HEK293 (cell line): ENCODE measurements around the gene USP32.

ENCODE experiments used
- CTCF ChIA-PET: fragments of 350-600 bp; formaldehyde crosslinking; extraction: SDS; loops from one replicate; lab custom pipeline; 2021; ENCODE audit warnings: antibody characterized with exemption; lab: Yijun Ruan, JAX
- POLR2A ChIA-PET: fragments of 300-600 bp; formaldehyde crosslinking; extraction: SDS; loops from one replicate; lab custom pipeline; 2020; ENCODE audit warnings: antibody characterized with exemption, inconsistent platforms; lab: Yijun Ruan, JAX
- H3K27ac ChIP-seq: fragments of 200-500 bp; sonication (Bioruptor generic); 2 replicates; pipeline ENCODE4 v1.5.1; 2014; ENCODE audit warnings: low read depth, low read length, control low read depth, inconsistent platforms; ENCODE audit errors: extremely low read depth
- H3K36me3 ChIP-seq, 2 experiments: fragments of 200-500 bp in 1 of 2; sonication (Bioruptor generic) in 1 of 2; 1 replicate in 1 of 2; 2 replicates in 1 of 2; pipeline ENCODE4 v1.5.1; 2014 to 2017; ENCODE audit warnings: inconsistent platforms in 2 of 2, low read length in 2 of 2; ENCODE audit not compliant: control insufficient read depth in 2 of 2, insufficient read depth in 1 of 2
- H3K4me1 ChIP-seq: fragments of 200-500 bp; sonication (Bioruptor generic); 2 replicates; pipeline ENCODE4 v1.5.1; 2014; ENCODE audit warnings: mild to moderate bottlenecking, low read length, inconsistent platforms; ENCODE audit not compliant: control insufficient read depth, insufficient read depth
- H3K4me3 ChIP-seq: 2 replicates; pipeline ENCODE4 v1.5.1; 2011; ENCODE audit warnings: low read depth, mild to moderate bottlenecking, control low read depth, low read length, moderate library complexity
- H3K9me3 ChIP-seq: fragments of 200-500 bp; sonication (Bioruptor generic); 2 replicates; pipeline ENCODE4 v1.5.1; 2014; ENCODE audit warnings: low read depth, low read length, inconsistent platforms; ENCODE audit not compliant: control insufficient read depth, insufficient read depth
- FEZF1 ChIP-seq: fragments of 450-650 bp; formaldehyde crosslinking; IDR thresholded peaks from 2 replicates; pipeline ENCODE4 v1.5.1; 2016; ENCODE audit warnings: missing biosample characterization, missing genetic modification characterization
- GFI1B ChIP-seq: fragments of 450-650 bp; formaldehyde crosslinking; IDR thresholded peaks from 2 replicates; pipeline ENCODE4 v1.5.1; 2016; ENCODE audit warnings: missing biosample characterization, missing genetic modification characterization
- GLIS1 ChIP-seq: fragments of 450-650 bp; formaldehyde crosslinking; IDR thresholded peaks from 2 replicates; pipeline ENCODE4 v1.5.1; 2016; ENCODE audit warnings: missing biosample characterization, missing genetic modification characterization
- IKZF3 ChIP-seq: fragments of 450-650 bp; IDR thresholded peaks from 2 replicates; pipeline ENCODE4 v1.5.0; 2018; ENCODE audit warnings: missing biosample characterization, mild to moderate bottlenecking, missing genetic modification characterization, moderate library complexity
- MYNN ChIP-seq: fragments of 450-650 bp; formaldehyde crosslinking; IDR thresholded peaks from 2 replicates; pipeline ENCODE4 v1.5.1; 2016; ENCODE audit warnings: missing biosample characterization, missing genetic modification characterization, borderline replicate concordance
- RBAK ChIP-seq: fragments of 450-650 bp; formaldehyde crosslinking; IDR thresholded peaks from 2 replicates; pipeline ENCODE4 v1.5.1; 2016; ENCODE audit warnings: missing biosample characterization, missing genetic modification characterization
- SETDB1 ChIP-seq: IDR thresholded peaks from one replicate; pipeline ENCODE4 v1.6.1; 2017; ENCODE audit warnings: mild to moderate bottlenecking, low read length, moderate library complexity, mixed read lengths; ENCODE audit not compliant: insufficient read length
- YY1 ChIP-seq: fragments of 450-650 bp; formaldehyde crosslinking; IDR thresholded peaks from 2 replicates; pipeline ENCODE4 v1.5.1; 2018; ENCODE audit warnings: missing biosample characterization, missing genetic modification characterization
- ZBTB8A ChIP-seq: fragments of 450-650 bp; formaldehyde crosslinking; IDR thresholded peaks from 2 replicates; pipeline ENCODE4 v1.5.1; 2016; ENCODE audit warnings: missing biosample characterization, missing genetic modification characterization
- ZIC2 ChIP-seq: fragments of 450-650 bp; formaldehyde crosslinking; IDR thresholded peaks from 2 replicates; pipeline ENCODE4 v1.5.1; 2016; ENCODE audit warnings: missing biosample characterization, missing genetic modification characterization
- ZNF114 ChIP-seq: fragments of 450-650 bp; formaldehyde crosslinking; IDR thresholded peaks from 2 replicates; pipeline ENCODE4 v1.5.0; 2017; ENCODE audit warnings: missing biosample characterization, missing genetic modification characterization
- ZNF19 ChIP-seq: fragments of 450-650 bp; formaldehyde crosslinking; IDR thresholded peaks from 2 replicates; pipeline ENCODE4; 2016; ENCODE audit warnings: missing biosample characterization, missing genetic modification characterization, low read depth
- ZNF274 ChIP-seq, 2 experiments: fragments of 200-500 bp in 1 of 2; fragments of 450-650 bp in 1 of 2; sonication (Bioruptor generic) in 1 of 2; formaldehyde crosslinking in 1 of 2; IDR thresholded peaks; 2 replicates each; pipeline versions ENCODE4 v1.5.1 to v1.6.1; 2014 to 2016; ENCODE audit warnings: borderline replicate concordance in 1 of 2, inconsistent platforms in 1 of 2, low read length in 1 of 2, missing biosample characterization in 1 of 2, missing genetic modification characterization in 1 of 2
- ZNF366 ChIP-seq: fragments of 450-650 bp; formaldehyde crosslinking; conservative IDR thresholded peaks from 2 replicates; pipeline ENCODE4 v1.5.1; 2016; ENCODE audit warnings: missing biosample characterization, missing genetic modification characterization
- ZNF404 ChIP-seq: fragments of 450-650 bp; formaldehyde crosslinking; IDR thresholded peaks from 2 replicates; pipeline ENCODE4 v1.5.1; 2017; ENCODE audit warnings: missing biosample characterization, missing genetic modification characterization
- ZNF423 ChIP-seq: fragments of 450-650 bp; formaldehyde crosslinking; IDR thresholded peaks from 2 replicates; pipeline ENCODE4 v1.5.1; 2016; ENCODE audit warnings: missing biosample characterization, missing genetic modification characterization
- ZNF558 ChIP-seq: fragments of 450-650 bp; formaldehyde crosslinking; IDR thresholded peaks from 2 replicates; pipeline ENCODE4 v1.5.1; 2016; ENCODE audit warnings: missing biosample characterization, missing genetic modification characterization
- ZNF561 ChIP-seq: fragments of 450-650 bp; IDR thresholded peaks from 2 replicates; pipeline ENCODE4 v1.5.1; 2018; ENCODE audit warnings: missing biosample characterization, missing genetic modification characterization, borderline replicate concordance
- ZNF621 ChIP-seq: fragments of 450-650 bp; formaldehyde crosslinking; IDR thresholded peaks from 2 replicates; pipeline ENCODE4 v1.5.1; 2017; ENCODE audit warnings: missing biosample characterization, missing genetic modification characterization
- ZNF629 ChIP-seq: fragments of 450-650 bp; formaldehyde crosslinking; IDR thresholded peaks from 2 replicates; pipeline ENCODE4 v1.5.1; 2017; ENCODE audit warnings: missing biosample characterization, missing genetic modification characterization
- ZNF707 ChIP-seq: fragments of 450-650 bp; formaldehyde crosslinking; IDR thresholded peaks from 2 replicates; pipeline ENCODE4 v1.5.1; 2016; ENCODE audit warnings: missing biosample characterization, missing genetic modification characterization
- TF ChIP-seq, protein P1 (sequence below): fragments of 450-650 bp; formaldehyde crosslinking; IDR thresholded peaks from 2 replicates; pipeline ENCODE4 v1.5.1; 2016; ENCODE audit warnings: missing biosample characterization, missing genetic modification characterization, borderline replicate concordance
- TF ChIP-seq, protein P2 (sequence below): fragments of 450-650 bp; formaldehyde crosslinking; IDR thresholded peaks from 2 replicates; pipeline ENCODE4 v1.5.1; 2016; ENCODE audit warnings: missing biosample characterization, missing genetic modification characterization
- TF ChIP-seq, protein P3 (sequence below): fragments of 450-650 bp; formaldehyde crosslinking; IDR thresholded peaks from 2 replicates; pipeline ENCODE4 v1.5.1; 2016; ENCODE audit warnings: missing biosample characterization, missing genetic modification characterization
- TF ChIP-seq, protein P4 (sequence below): fragments of 450-650 bp; formaldehyde crosslinking; IDR thresholded peaks from 2 replicates; pipeline ENCODE4 v1.5.1; 2016; ENCODE audit warnings: missing biosample characterization, missing genetic modification characterization
- TF ChIP-seq, protein P5 (sequence below): fragments of 450-650 bp; formaldehyde crosslinking; IDR thresholded peaks from 2 replicates; pipeline ENCODE4 v1.5.1; 2016; ENCODE audit warnings: missing biosample characterization, missing genetic modification characterization

The USP32 gene

DNA sequence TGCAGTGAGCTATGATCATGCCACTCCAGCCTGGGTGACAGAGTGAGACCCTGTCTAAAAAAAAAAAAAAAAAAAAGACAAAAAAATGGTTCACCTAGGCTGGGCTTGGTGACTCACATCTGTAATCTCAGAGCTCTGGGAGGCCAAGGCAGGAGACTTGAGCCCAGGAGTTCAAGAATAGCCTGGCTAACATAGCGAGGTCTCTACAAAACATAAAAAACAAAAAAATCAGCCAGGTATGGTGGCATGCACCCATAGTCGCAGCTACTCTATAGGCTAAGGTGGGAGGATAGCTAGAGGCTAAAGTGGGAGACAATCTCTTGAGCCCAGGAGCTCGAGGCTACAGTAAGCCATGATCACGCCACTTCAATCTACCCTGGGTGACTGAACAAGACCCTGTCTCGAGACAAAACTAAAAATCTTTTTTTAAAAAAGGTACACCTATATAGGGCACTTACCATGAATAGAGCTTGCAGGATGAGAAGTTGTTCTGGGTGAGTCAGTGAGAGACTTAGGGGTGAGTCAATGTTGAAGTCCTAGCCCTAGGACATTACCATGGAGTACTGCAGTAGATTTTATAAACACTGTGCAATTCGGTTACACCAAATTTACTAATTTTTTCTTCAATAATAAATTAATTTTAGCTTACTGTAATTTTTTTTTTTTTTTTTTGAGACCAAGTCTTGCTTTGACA, 19.0 kb downstream of the USP32 start (continued):
- TF ChIP-seq, protein P1, sequence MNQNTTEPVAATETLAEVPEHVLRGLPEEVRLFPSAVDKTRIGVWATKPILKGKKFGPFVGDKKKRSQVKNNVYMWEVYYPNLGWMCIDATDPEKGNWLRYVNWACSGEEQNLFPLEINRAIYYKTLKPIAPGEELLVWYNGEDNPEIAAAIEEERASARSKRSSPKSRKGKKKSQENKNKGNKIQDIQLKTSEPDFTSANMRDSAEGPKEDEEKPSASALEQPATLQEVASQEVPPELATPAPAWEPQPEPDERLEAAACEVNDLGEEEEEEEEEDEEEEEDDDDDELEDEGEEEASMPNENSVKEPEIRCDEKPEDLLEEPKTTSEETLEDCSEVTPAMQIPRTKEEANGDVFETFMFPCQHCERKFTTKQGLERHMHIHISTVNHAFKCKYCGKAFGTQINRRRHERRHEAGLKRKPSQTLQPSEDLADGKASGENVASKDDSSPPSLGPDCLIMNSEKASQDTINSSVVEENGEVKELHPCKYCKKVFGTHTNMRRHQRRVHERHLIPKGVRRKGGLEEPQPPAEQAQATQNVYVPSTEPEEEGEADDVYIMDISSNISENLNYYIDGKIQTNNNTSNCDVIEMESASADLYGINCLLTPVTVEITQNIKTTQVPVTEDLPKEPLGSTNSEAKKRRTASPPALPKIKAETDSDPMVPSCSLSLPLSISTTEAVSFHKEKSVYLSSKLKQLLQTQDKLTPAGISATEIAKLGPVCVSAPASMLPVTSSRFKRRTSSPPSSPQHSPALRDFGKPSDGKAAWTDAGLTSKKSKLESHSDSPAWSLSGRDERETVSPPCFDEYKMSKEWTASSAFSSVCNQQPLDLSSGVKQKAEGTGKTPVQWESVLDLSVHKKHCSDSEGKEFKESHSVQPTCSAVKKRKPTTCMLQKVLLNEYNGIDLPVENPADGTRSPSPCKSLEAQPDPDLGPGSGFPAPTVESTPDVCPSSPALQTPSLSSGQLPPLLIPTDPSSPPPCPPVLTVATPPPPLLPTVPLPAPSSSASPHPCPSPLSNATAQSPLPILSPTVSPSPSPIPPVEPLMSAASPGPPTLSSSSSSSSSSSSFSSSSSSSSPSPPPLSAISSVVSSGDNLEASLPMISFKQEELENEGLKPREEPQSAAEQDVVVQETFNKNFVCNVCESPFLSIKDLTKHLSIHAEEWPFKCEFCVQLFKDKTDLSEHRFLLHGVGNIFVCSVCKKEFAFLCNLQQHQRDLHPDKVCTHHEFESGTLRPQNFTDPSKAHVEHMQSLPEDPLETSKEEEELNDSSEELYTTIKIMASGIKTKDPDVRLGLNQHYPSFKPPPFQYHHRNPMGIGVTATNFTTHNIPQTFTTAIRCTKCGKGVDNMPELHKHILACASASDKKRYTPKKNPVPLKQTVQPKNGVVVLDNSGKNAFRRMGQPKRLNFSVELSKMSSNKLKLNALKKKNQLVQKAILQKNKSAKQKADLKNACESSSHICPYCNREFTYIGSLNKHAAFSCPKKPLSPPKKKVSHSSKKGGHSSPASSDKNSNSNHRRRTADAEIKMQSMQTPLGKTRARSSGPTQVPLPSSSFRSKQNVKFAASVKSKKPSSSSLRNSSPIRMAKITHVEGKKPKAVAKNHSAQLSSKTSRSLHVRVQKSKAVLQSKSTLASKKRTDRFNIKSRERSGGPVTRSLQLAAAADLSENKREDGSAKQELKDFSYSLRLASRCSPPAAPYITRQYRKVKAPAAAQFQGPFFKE (tag by site-specific recombination), result no peak
- no peak for TF ChIP-seq YY1
- peak; percentile 74 for TF ChIP-seq GLIS1 (tag by site-specific recombination)
- TF ChIP-seq, protein P2, sequence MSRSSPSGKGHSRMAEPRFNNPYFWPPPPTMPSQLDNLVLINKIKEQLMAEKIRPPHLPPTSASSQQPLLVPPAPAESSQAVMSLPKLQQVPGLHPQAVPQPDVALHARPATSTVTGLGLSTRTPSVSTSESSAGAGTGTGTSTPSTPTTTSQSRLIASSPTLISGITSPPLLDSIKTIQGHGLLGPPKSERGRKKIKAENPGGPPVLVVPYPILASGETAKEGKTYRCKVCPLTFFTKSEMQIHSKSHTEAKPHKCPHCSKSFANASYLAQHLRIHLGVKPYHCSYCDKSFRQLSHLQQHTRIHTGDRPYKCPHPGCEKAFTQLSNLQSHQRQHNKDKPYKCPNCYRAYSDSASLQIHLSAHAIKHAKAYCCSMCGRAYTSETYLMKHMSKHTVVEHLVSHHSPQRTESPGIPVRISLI (tag by site-specific recombination), result peak; percentile 92; the same call in 1 of the 2 replicates
- TF ChIP-seq SETDB1, result no peak
- no peak for TF ChIP-seq ZIC2 (tag by site-specific recombination)
- TF ChIP-seq ZNF707 (tag by site-specific recombination), result no peak

DNA sequence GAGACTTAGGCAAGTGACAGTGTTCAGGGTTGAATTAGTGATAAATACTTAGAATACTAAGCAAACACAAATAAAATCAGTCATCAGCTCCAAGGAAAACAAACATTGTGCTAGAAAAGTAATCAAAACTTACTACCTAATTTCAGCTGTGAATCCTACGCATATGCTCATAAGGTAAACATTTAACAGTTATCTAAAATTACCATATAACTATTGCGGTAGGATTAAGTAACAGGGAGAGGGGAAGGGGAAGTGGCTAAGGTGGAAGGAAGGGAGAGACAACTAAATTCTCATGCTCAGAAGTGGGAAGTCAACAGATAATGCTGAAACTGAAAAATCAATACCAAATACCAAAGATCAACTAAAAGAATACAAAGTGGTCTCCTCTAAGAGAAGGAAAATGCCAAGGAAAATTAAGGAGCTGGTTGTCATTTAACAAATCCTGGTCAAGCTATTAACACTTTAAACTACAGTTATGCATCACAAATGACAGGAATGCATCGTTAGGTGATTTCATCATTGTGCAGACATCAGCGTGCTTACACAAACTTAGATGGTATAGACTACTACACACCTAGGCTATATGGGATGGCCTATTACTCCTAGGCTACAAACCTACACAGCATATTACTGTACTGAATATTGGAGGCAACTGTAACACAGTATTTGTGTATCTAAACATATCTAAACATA, 20.0 kb downstream of the USP32 start:
- no peaks in the 10 kb centered on the region for H3K9me3 ChIP-seq
- ChIA-PET CTCF (interaction anchor here (0.6 to 1.0 kb wide), 5 partner anchors 15 to 311 kb away, joined by 3 to 4 read pairs (median 3); no protein-coding TSS in a partner anchor), POLR2A (interaction anchor here (0.6 to 1.3 kb wide), 5 partner anchors 20 to 41 kb away, joined by 3 to 9 read pairs (median 3); partner anchors contain the start of gene USP32)
- H3K27ac ChIP-seq, result peak overlapping the region; percentile 10; the same call in 1 of the 2 replicates
- H3K4me1 ChIP-seq, result peaks cover 25% of the 10 kb centered on the region
- H3K4me3 ChIP-seq, result no peak overlapping the region
- no peaks in the 10 kb centered on the region; a peak in 2 of 3 replicates for H3K36me3 ChIP-seq
- TF ChIP-seq, protein P3, sequence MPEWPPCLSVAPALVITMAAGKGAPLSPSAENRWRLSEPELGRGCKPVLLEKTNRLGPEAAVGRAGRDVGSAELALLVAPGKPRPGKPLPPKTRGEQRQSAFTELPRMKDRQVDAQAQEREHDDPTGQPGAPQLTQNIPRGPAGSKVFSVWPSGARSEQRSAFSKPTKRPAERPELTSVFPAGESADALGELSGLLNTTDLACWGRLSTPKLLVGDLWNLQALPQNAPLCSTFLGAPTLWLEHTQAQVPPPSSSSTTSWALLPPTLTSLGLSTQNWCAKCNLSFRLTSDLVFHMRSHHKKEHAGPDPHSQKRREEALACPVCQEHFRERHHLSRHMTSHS, result no peak
- no peak for TF ChIP-seq ZNF561 (tag by site-specific recombination)
- peak; percentile 72; the same call in 1 of the 2 replicates for TF ChIP-seq ZNF621 (tag by site-specific recombination)
- TF ChIP-seq ZNF558 (tag by site-specific recombination), result peak; percentile 11; the same call in 1 of the 2 replicates
- no peak for TF ChIP-seq ZNF19 (tag by site-specific recombination)
- 0 out of 2 replicates have a peak, but pooled peaks have one; percentile 17 for TF ChIP-seq ZBTB8A (tag by site-specific recombination)
- TF ChIP-seq ZNF629 (tag by site-specific recombination), result peak; percentile 87
- peak; percentile 77 for TF ChIP-seq IKZF3 (tag by site-specific recombination)
- no peak for TF ChIP-seq MYNN
- no peak for TF ChIP-seq ZNF423 (tag by site-specific recombination)
- no peak for TF ChIP-seq RBAK (tag by site-specific recombination)
- TF ChIP-seq, protein P4, sequence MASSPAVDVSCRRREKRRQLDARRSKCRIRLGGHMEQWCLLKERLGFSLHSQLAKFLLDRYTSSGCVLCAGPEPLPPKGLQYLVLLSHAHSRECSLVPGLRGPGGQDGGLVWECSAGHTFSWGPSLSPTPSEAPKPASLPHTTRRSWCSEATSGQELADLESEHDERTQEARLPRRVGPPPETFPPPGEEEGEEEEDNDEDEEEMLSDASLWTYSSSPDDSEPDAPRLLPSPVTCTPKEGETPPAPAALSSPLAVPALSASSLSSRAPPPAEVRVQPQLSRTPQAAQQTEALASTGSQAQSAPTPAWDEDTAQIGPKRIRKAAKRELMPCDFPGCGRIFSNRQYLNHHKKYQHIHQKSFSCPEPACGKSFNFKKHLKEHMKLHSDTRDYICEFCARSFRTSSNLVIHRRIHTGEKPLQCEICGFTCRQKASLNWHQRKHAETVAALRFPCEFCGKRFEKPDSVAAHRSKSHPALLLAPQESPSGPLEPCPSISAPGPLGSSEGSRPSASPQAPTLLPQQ (tag by site-specific recombination), result no peak
- TF ChIP-seq, protein P5, sequence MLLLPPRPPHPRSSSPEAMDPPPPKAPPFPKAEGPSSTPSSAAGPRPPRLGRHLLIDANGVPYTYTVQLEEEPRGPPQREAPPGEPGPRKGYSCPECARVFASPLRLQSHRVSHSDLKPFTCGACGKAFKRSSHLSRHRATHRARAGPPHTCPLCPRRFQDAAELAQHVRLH, result peak; percentile 62; the same call in 1 of the 2 replicates
- TF ChIP-seq ZNF274 (IDR thresholded peaks at IDR 0.05; ENCODE audit: low read length), result no peak
- no peak for TF ChIP-seq ZNF274 (tag by site-specific recombination; IDR thresholded peaks at IDR 0.05; ENCODE audit: borderline replicate concordance)
- no peak for TF ChIP-seq ZNF404 (tag by site-specific recombination)
- TF ChIP-seq GFI1B (tag by site-specific recombination), result 0 out of 2 replicates have a peak, but pooled peaks have one; percentile 55
- peak; percentile 75 for TF ChIP-seq FEZF1 (tag by site-specific recombination)
- peak; percentile 85 for TF ChIP-seq ZNF366 (tag by site-specific recombination)
- no peak for TF ChIP-seq ZNF114 (tag by site-specific recombination)
